Measurements from ENCODE around the gene LRRC30.

Gene LRRC30

GRCh38 chr18:7255054-7255453 lies 24.2 kb downstream of the LRRC30 start:
- Mint-ChIP-seq H3K27me3 (no peaks in the 10 kb centered on the region), H3K4me3 (no peak overlapping the region), H3K27ac (ENCODE audit: low read depth) (no peak overlapping the region), H3K4me1 (no peaks in the 10 kb centered on the region), H3K36me3 (ENCODE audit: insufficient read depth) (no peaks in the 10 kb centered on the region), H3K9me3 (peaks cover under 1% of the 10 kb centered on the region)
- no peak for DNase-seq (ENCODE audit: low spot score in 2 of 2)
- no peak for ATAC-seq (replicated peaks; ENCODE audit: extremely low read depth, poor library complexity, severe bottlenecking)

- H3K36me3 Mint-ChIP-seq (ENCODE audit: insufficient read depth) = no peaks in the 10 kb centered on the region
- H3K9me3 Mint-ChIP-seq = peaks cover 6% of the 10 kb centered on the region
- H3K27ac Mint-ChIP-seq (ENCODE audit: low read depth) = no peak overlapping the region
- DNase-seq (ENCODE audit: low spot score in 2 of 2) = no peak
- no peak for ATAC-seq (replicated peaks; ENCODE audit: extremely low read depth, poor library complexity, severe bottlenecking)
- no peaks in the 10 kb centered on the region for H3K27me3 Mint-ChIP-seq
- no peak overlapping the region for H3K4me3 Mint-ChIP-seq
- no peaks in the 10 kb centered on the region for H3K4me1 Mint-ChIP-seq
Observed at GRCh38 chr18:7255643-7256042, 24.8 kb downstream of the LRRC30 start.

GRCh38 chr18:7256618-7257425 lies 25.9 kb downstream of the LRRC30 start:
- peaks cover 8% of the 10 kb centered on the region for H3K9me3 Mint-ChIP-seq
- H3K4me1 Mint-ChIP-seq = no peaks in the 10 kb centered on the region
- H3K27ac Mint-ChIP-seq (ENCODE audit: low read depth) = no peak overlapping the region
- H3K36me3 Mint-ChIP-seq (ENCODE audit: insufficient read depth) = no peaks in the 10 kb centered on the region
- ATAC-seq (replicated peaks; ENCODE audit: extremely low read depth, poor library complexity, severe bottlenecking) (no peak), DNase-seq (ENCODE audit: low spot score in 2 of 2) (no peak)
- no peaks in the 10 kb centered on the region for H3K27me3 Mint-ChIP-seq
- no peak overlapping the region for H3K4me3 Mint-ChIP-seq

GRCh38 chr18:7257426-7257740 lies 26.5 kb downstream of the LRRC30 start:
- no peaks in the 10 kb centered on the region for H3K4me1 Mint-ChIP-seq
- no peak overlapping the region for H3K27ac Mint-ChIP-seq (ENCODE audit: low read depth)
- no peak for DNase-seq (ENCODE audit: low spot score in 2 of 2)
- no peak overlapping the region for H3K4me3 Mint-ChIP-seq
- H3K9me3 Mint-ChIP-seq = peaks cover 8% of the 10 kb centered on the region
- no peak for ATAC-seq (replicated peaks; ENCODE audit: extremely low read depth, poor library complexity, severe bottlenecking)
- H3K36me3 Mint-ChIP-seq (ENCODE audit: insufficient read depth) = no peaks in the 10 kb centered on the region
- H3K27me3 Mint-ChIP-seq = no peaks in the 10 kb centered on the region

- DNase-seq (ENCODE audit: low spot score in 2 of 2) (no peak), ATAC-seq (replicated peaks; ENCODE audit: extremely low read depth, poor library complexity, severe bottlenecking) (no peak)
- Mint-ChIP-seq H3K9me3 (peaks cover 14% of the 10 kb centered on the region), H3K36me3 (ENCODE audit: insufficient read depth) (no peaks in the 10 kb centered on the region), H3K4me3 (no peak overlapping the region), H3K4me1 (no peaks in the 10 kb centered on the region), H3K27ac (ENCODE audit: low read depth) (no peak overlapping the region), H3K27me3 (no peaks in the 10 kb centered on the region)
Observed at GRCh38 chr18:7259475-7259874, 28.6 kb downstream of the LRRC30 start.

- ATAC-seq (replicated peaks; ENCODE audit: extremely low read depth, poor library complexity, severe bottlenecking) (no peak), DNase-seq (ENCODE audit: low spot score in 2 of 2) (no peak)
- no peak overlapping the region for H3K27ac Mint-ChIP-seq (ENCODE audit: low read depth)
- peaks cover 15% of the 10 kb centered on the region for H3K9me3 Mint-ChIP-seq
- no peaks in the 10 kb centered on the region for H3K27me3 Mint-ChIP-seq
- no peak overlapping the region for H3K4me3 Mint-ChIP-seq
- no peaks in the 10 kb centered on the region for H3K4me1 Mint-ChIP-seq
- H3K36me3 Mint-ChIP-seq (ENCODE audit: insufficient read depth) = no peaks in the 10 kb centered on the region
Observed at GRCh38 chr18:7261199-7261598, 30.3 kb downstream of the LRRC30 start.

- DNase-seq (ENCODE audit: low spot score in 2 of 2) = no peak
- no peaks in the 10 kb centered on the region for H3K27me3 Mint-ChIP-seq
- no peak for ATAC-seq (replicated peaks; ENCODE audit: extremely low read depth, poor library complexity, severe bottlenecking)
- no peak overlapping the region for H3K4me3 Mint-ChIP-seq
- H3K9me3 Mint-ChIP-seq = peaks cover 17% of the 10 kb centered on the region
- no peaks in the 10 kb centered on the region for H3K4me1 Mint-ChIP-seq
- no peaks in the 10 kb centered on the region for H3K36me3 Mint-ChIP-seq (ENCODE audit: insufficient read depth)
- H3K27ac Mint-ChIP-seq (ENCODE audit: low read depth) = no peak overlapping the region
Observed at GRCh38 chr18:7267973-7268372, 37.1 kb downstream of the LRRC30 start.

- Mint-ChIP-seq H3K36me3 (ENCODE audit: insufficient read depth) (no peaks in the 10 kb centered on the region), H3K4me1 (no peaks in the 10 kb centered on the region), H3K4me3 (no peak overlapping the region), H3K27me3 (no peaks in the 10 kb centered on the region), H3K27ac (ENCODE audit: low read depth) (no peak overlapping the region), H3K9me3 (peaks cover 16% of the 10 kb centered on the region)
- DNase-seq (ENCODE audit: low spot score in 2 of 2) (no peak), ATAC-seq (replicated peaks; ENCODE audit: extremely low read depth, poor library complexity, severe bottlenecking) (no peak)
Observed at GRCh38 chr18:7269942-7270341, 39.1 kb downstream of the LRRC30 start.

GRCh38 chr18:7272311-7273049 lies 41.6 kb downstream of the LRRC30 start:
- Mint-ChIP-seq H3K36me3 (ENCODE audit: insufficient read depth) (no peaks in the 10 kb centered on the region), H3K4me1 (no peaks in the 10 kb centered on the region), H3K9me3 (peaks cover 15% of the 10 kb centered on the region), H3K27ac (ENCODE audit: low read depth) (no peak overlapping the region), H3K27me3 (no peaks in the 10 kb centered on the region), H3K4me3 (no peak overlapping the region)
- ATAC-seq (replicated peaks; ENCODE audit: extremely low read depth, poor library complexity, severe bottlenecking) (no peak), DNase-seq (ENCODE audit: low spot score in 2 of 2) (no peak)

GRCh38 chr18:7273301-7273921 lies 42.5 kb downstream of the LRRC30 start:
- ATAC-seq (replicated peaks; ENCODE audit: extremely low read depth, poor library complexity, severe bottlenecking) = no peak
- H3K4me1 Mint-ChIP-seq = no peaks in the 10 kb centered on the region
- DNase-seq (ENCODE audit: low spot score in 2 of 2) = no peak

GRCh38 chr18:7281579-7281978 lies 50.7 kb downstream of the LRRC30 start:
- H3K36me3 Mint-ChIP-seq (ENCODE audit: insufficient read depth) = no peaks in the 10 kb centered on the region
- H3K9me3 Mint-ChIP-seq = peaks cover 12% of the 10 kb centered on the region
- H3K27me3 Mint-ChIP-seq = no peaks in the 10 kb centered on the region
- ATAC-seq (replicated peaks; ENCODE audit: extremely low read depth, poor library complexity, severe bottlenecking) (no peak), DNase-seq (ENCODE audit: low spot score in 2 of 2) (no peak)
- H3K27ac Mint-ChIP-seq (ENCODE audit: low read depth) = no peak overlapping the region
- no peak overlapping the region for H3K4me3 Mint-ChIP-seq
- no peaks in the 10 kb centered on the region for H3K4me1 Mint-ChIP-seq

More at GRCh38 chr18:7273301-7273921, 42.5 kb downstream of the LRRC30 start:
- H3K4me3 Mint-ChIP-seq = no peak overlapping the region
- H3K27me3 Mint-ChIP-seq = no peaks in the 10 kb centered on the region
- no peak overlapping the region for H3K27ac Mint-ChIP-seq (ENCODE audit: low read depth)
- H3K9me3 Mint-ChIP-seq = peaks cover 15% of the 10 kb centered on the region
- no peaks in the 10 kb centered on the region for H3K36me3 Mint-ChIP-seq (ENCODE audit: insufficient read depth)
